Mononuclear cell (primary cell): ENCODE measurements around the gene ATOSB. TPM values are rescaled to one million over a fixed set of nuclear protein-coding genes. Genes with fewer than 3 reads are reported as not detected.

Source experiments
- H3K27me3 ChIP-seq: 2 replicates; pipeline ENCODE4 v1.6.0; 2011; ENCODE audit warnings: low read length, control low read depth; ENCODE audit not compliant: insufficient read depth
- H3K4me1 ChIP-seq: 2 replicates; pipeline ENCODE4 v1.5.1; 2011; ENCODE audit warnings: mild to moderate bottlenecking, low read length, control low read depth; ENCODE audit not compliant: insufficient read depth
- H3K4me3 ChIP-seq: 2 replicates; pipeline ENCODE4 v1.5.1; 2011; ENCODE audit warnings: mild to moderate bottlenecking, low read length, moderate library complexity
- H3K9me3 ChIP-seq: 2 replicates; pipeline ENCODE4 v1.5.1; 2011; ENCODE audit warnings: low read depth, mild to moderate bottlenecking, control low read depth, low read length
- total RNA-seq: library from RNA; depleted of rRNA; stranded (reverse); fragments of >200 nt; gene quantifications from one replicate; pipeline ENCODE4 v1.2.3, GENCODE V29; 2012

The ATOSB gene
- total RNA-seq, 1 donor = 15.2 TPM

- Histone ChIP-seq H3K27me3 (no peaks in the 10 kb centered on the region), H3K4me3 (no peak overlapping the region), H3K9me3 (no peaks in the 10 kb centered on the region), H3K4me1 (peaks cover 34% of the 10 kb centered on the region)
Observed at GRCh38 chr9:35078066-35078465, 37.6 kb downstream of the ATOSB start.

- Histone ChIP-seq H3K4me1 (peaks cover 38% of the 10 kb centered on the region), H3K27me3 (no peaks in the 10 kb centered on the region), H3K9me3 (no peaks in the 10 kb centered on the region), H3K4me3 (no peak overlapping the region)
Observed at GRCh38 chr9:35076848-35077247, 38.8 kb downstream of the ATOSB start.

- H3K9me3 ChIP-seq = no peaks in the 10 kb centered on the region
- no peak overlapping the region for H3K4me3 ChIP-seq
- no peaks in the 10 kb centered on the region for H3K27me3 ChIP-seq
- peaks cover 44% of the 10 kb centered on the region for H3K4me1 ChIP-seq
Observed at GRCh38 chr9:35075358-35075757, 40.3 kb downstream of the ATOSB start.

DNA sequence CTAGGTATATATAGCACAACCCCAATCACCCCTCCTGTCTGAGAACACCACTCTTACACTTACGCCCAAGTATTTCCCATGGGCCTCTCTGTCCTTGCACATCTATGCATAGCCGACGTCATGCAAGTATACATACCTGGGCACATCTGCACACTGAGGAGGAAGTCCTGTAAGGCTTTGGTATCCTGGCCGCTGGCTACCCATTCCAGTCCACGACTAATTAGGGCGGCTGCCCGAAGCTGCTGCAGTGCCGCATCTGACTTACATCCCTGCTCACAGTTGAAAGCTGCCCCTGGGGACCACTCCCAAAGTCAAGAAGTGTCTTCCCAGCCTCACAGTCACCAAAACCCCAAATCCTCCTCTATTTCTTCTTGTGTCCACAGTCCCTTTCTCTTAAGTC lies 40.9 kb downstream of the ATOSB start:
- Histone ChIP-seq H3K4me3 (no peak overlapping the region), H3K4me1 (peaks cover 46% of the 10 kb centered on the region), H3K27me3 (no peaks in the 10 kb centered on the region), H3K9me3 (no peaks in the 10 kb centered on the region)

DNA sequence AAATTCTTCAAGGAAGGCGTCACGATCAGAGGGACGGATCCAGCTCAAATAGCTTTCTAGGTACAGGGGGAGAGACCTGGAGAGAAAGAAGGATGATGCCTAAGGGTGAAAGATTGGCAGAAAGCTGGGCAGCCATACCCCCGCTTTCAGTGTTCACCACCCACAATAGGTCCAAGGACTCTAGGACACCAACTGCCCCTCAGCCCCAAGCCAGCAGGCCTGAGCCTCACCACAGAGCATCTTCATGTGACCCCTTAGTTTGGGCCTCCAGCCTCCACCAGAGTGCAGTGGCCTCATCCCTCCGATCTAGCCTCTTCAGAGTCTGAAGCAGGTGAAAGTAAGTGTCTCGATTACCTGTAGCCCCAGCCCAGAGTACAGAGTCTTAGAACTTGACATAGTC lies 41.5 kb downstream of the ATOSB start:
- H3K4me3 ChIP-seq = no peak overlapping the region
- H3K4me1 ChIP-seq = peaks cover 47% of the 10 kb centered on the region
- no peaks in the 10 kb centered on the region for H3K9me3 ChIP-seq
- no peaks in the 10 kb centered on the region for H3K27me3 ChIP-seq

GRCh38 chr9:35073279-35073612 lies 42.4 kb downstream of the ATOSB start:
- Histone ChIP-seq H3K27me3 (no peaks in the 10 kb centered on the region), H3K9me3 (no peaks in the 10 kb centered on the region), H3K4me3 (no peak overlapping the region), H3K4me1 (peaks cover 47% of the 10 kb centered on the region)

GRCh38 chr9:35072461-35073278 lies 43.0 kb downstream of the ATOSB start, which contains the start of gene VCP:
TSS of gene VCP (minus strand) at chr9:35072625. CDS start at chr9:35072353, 272 bp downstream.
- Histone ChIP-seq H3K27me3 (no peaks in the 10 kb centered on the region), H3K9me3 (no peaks in the 10 kb centered on the region), H3K4me3 (peak within 1 kb of the TSS; percentile 93)

GRCh38 chr9:35071814-35072460 lies 43.7 kb downstream of the ATOSB start:
- peaks cover 48% of the 10 kb centered on the region for H3K4me1 ChIP-seq
- no peaks in the 10 kb centered on the region for H3K27me3 ChIP-seq
- no peaks in the 10 kb centered on the region for H3K9me3 ChIP-seq
- peak overlapping the region; percentile 93 for H3K4me3 ChIP-seq

More at GRCh38 chr9:35072461-35073278, 43.0 kb downstream of the ATOSB start, which contains the start of gene VCP:
- H3K4me1 ChIP-seq = peaks cover 47% of the 10 kb centered on the region

DNA sequence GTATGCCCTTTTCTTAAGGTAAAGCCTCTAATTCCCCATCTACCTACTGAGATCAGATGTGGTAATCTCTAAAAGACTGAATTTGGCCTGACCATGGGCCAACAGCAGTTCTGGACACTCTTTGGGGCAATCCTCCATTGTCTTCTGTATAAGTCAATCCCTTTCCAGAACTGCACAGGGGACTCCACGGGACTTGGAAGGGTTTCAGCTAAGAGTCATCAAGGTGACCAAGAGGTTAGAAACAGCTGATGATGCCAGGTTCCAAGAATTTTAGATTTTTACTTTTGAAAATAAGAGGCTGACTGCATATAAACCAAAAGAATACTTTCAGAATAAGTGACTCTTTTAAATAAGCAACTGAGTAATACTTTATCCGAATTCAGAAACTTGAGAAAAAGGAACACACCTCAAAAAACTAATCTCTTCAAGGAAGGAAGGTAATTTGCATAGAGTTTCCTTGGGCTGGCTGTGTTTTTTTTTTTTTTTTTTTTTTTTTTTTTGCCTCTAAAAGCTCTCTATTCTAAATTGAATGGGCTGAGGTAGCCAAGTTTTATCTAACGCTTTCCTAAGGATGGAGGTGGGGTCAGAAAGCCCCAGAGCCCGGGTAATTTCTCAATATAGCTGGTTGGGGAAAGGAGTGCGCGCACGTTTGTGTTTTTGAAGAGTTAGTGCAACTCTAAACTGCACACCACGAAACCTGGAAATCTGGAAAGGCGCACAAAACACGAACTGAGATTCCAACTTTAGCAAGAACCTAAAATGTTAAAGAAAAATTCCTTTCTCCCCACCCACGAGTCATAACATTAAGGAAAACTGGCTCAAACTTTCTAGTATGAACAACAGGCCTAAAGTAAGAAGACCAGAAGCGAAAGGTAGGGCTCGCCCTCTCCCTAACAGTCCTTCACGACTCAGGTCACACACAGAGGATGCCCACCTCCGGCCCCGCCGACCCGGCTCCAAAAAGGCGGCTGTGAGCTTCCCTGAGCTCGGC lies 44.5 kb downstream of the ATOSB start:
- Histone ChIP-seq H3K4me3 (peak overlapping the region; percentile 93), H3K27me3 (no peaks in the 10 kb centered on the region), H3K4me1 (peaks cover 48% of the 10 kb centered on the region), H3K9me3 (no peaks in the 10 kb centered on the region)

GRCh38 chr9:35069020-35069419 lies 46.6 kb downstream of the ATOSB start:
- Histone ChIP-seq H3K4me1 (peaks cover 48% of the 10 kb centered on the region), H3K4me3 (no peak overlapping the region), H3K9me3 (no peaks in the 10 kb centered on the region), H3K27me3 (no peaks in the 10 kb centered on the region)

DNA sequence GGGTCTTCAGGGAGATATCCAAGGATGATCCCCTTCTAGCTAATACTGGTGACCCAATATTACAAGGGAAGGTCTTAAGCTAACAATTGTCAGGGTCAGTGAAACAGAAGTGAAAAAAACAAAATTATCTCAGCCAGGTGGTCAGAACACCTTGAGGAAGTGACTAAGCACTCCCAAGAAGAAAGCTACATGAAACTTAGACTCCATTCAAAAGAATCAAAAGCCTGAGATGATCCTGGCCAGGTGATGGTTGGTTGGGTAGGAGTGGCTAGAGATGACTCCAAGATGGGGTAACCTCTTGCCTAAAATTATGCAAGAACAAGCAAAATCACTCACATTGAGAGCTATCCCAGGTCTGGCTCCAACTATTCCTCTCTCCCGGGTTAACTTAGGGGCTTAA lies 48.6 kb downstream of the ATOSB start:
- peaks cover 40% of the 10 kb centered on the region for H3K4me1 ChIP-seq
- no peak overlapping the region for H3K4me3 ChIP-seq
- H3K9me3 ChIP-seq = no peaks in the 10 kb centered on the region
- H3K27me3 ChIP-seq = no peaks in the 10 kb centered on the region

DNA sequence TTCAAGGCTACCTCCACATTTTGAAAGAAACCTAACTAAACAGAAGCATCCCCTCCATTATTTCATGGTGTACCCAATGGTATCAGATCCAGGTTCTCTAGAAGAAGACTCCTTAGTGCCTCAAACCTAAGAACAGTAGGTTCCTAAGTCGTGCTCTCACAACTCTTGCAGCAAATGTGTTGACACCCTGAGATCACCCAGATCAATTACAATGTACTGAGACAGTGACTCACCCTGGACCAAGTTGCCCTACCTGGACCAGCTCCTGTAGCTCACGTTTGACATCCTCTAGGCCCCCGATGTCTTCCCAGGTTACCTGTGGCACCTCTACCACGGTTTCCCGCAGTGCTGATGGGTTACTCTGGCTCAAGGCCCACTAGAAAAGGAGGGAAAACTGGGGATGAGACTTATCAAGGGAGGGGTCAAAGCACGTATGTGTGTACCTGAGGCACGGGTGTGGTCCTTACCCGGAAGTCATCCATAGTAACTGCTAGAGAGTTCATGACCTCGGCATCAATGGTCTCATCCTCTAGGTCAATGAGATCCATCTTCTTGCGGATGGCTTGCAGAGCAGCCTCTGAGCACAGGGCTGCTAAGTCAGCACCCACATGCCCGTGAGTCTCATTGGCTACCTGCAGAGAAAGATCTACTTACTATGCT lies 55.0 kb downstream of the ATOSB start:
- H3K27me3 ChIP-seq = no peaks in the 10 kb centered on the region
- H3K4me1 ChIP-seq = no peaks in the 10 kb centered on the region
- no peaks in the 10 kb centered on the region for H3K9me3 ChIP-seq
- no peak overlapping the region for H3K4me3 ChIP-seq

DNA sequence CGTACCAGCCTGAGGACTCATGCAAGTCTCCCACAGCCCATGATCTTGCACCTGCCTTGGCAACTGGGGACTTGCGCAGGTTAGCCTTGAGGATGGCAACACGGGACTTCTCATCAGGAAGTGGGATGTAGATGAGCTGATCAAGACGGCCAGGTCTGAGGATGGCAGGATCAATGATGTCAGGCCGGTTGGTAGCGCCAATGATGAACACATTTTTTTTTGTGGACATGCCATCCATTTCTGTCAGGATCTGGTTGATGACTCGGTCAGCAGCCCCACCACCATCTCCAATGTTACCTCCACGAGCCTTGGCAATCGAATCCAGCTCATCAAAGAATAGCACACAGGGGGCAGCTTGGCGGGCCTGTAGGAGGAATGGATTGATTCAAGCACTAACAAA lies 56.2 kb downstream of the ATOSB start:
- no peaks in the 10 kb centered on the region for H3K4me1 ChIP-seq
- no peak overlapping the region for H3K4me3 ChIP-seq
- H3K9me3 ChIP-seq = no peaks in the 10 kb centered on the region
- H3K27me3 ChIP-seq = no peaks in the 10 kb centered on the region

DNA sequence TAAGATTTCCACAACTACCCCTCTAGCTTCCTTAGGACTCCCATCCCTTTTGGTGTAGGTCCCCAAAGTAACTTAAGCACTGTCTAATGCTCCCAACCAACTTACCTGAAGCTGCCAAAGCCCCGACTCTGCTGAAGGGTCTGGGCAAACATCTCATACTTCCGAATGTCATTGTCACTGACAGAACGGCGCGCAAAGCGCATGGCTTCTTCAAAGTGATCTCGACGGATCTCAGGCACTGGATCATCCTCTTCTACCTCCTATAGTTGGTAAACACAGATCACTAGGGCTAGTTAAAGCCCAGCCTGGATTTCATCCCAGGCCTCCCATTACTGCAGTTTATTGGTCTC lies 58.4 kb downstream of the ATOSB start:
- Histone ChIP-seq H3K4me1 (no peaks in the 10 kb centered on the region), H3K4me3 (no peak overlapping the region), H3K9me3 (no peaks in the 10 kb centered on the region), H3K27me3 (no peaks in the 10 kb centered on the region)
